Measurements from ENCODE around the gene MZT2B.
"Not testable (repeated sequence)": the region's sequence is repeated elsewhere in the genome, so short reads cannot be mapped to it uniquely, and the experiment has no call there.

The MZT2B gene

GRCh38 chr2:130169896-130170295 lies 12.2 kb upstream of the MZT2B start:
- no peak for DNase-seq (ENCODE audit: low read depth in 3 of 3, low spot score in 1 of 3)

DNA sequence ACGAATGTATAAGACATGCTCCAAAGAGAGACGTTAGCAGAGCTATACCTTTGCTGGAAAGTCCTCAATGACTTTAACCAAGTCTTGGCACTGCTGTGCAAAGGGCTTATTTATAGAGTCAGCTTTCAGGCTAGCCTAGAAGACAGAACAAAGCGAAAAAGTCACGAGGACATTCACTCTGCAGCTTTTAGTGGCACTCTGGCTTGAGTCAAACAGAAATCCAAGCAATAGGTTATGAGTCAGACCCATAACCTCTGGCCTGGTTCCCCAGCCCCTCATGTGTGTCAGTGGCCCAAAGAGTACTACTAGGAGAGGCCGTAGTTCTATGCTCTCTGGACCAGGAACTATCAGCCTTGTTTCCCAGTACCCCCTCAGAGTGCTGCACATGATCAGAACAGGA lies 7.2 kb upstream of the MZT2B start:
- DNase-seq (ENCODE audit: low read depth in 3 of 3, low spot score in 1 of 3) = not testable (repeated sequence)

GRCh38 chr2:130180404-130181324 lies 1.4 kb upstream of the MZT2B start:
- DNase-seq (ENCODE audit: low read depth in 3 of 3, low spot score in 1 of 3) = not testable (repeated sequence)

DNA sequence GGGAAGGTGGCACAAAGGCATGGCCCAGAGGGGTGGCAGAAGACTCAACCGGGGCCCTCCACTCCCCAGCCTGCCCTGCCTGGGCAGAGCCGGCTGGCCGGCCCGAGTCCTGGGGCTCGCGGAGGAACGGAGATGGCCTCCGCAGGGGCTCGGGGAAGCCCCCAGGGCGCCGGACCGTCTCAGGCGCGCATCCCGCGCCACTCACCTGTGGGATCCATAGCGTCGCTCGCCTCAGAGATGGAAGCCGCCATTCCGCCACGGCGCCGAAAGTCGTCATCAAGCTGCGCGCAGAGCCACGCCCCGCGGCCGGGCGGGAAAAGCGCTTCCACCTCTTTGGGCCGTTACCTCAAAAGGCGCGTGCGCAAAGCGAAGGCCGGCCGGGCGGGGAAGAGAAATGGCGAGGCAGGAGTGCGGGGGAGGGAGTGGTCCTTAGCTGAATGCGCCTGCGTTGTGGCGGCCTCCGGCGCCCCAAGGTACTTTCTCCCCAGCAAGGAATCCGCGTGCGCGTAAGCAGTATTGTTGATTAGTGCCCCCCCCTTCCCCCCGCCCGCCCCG lies 660 bp upstream of the MZT2B start, which contains the start of gene SMPD4:
Gene SMPD4 (minus strand): TSS at position 278 of the 555 bp plus-strand sequence. CDS start 5,010 bp downstream, outside the sequence.
- DNase-seq (ENCODE audit: low read depth in 3 of 3, low spot score in 1 of 3) = peak; percentile 94 to 97 (median 95)

- not testable (repeated sequence) for DNase-seq (ENCODE audit: low read depth in 3 of 3, low spot score in 1 of 3)
Measured at GRCh38 chr2:130182826-130183511, 907 bp downstream of the MZT2B start.

DNA sequence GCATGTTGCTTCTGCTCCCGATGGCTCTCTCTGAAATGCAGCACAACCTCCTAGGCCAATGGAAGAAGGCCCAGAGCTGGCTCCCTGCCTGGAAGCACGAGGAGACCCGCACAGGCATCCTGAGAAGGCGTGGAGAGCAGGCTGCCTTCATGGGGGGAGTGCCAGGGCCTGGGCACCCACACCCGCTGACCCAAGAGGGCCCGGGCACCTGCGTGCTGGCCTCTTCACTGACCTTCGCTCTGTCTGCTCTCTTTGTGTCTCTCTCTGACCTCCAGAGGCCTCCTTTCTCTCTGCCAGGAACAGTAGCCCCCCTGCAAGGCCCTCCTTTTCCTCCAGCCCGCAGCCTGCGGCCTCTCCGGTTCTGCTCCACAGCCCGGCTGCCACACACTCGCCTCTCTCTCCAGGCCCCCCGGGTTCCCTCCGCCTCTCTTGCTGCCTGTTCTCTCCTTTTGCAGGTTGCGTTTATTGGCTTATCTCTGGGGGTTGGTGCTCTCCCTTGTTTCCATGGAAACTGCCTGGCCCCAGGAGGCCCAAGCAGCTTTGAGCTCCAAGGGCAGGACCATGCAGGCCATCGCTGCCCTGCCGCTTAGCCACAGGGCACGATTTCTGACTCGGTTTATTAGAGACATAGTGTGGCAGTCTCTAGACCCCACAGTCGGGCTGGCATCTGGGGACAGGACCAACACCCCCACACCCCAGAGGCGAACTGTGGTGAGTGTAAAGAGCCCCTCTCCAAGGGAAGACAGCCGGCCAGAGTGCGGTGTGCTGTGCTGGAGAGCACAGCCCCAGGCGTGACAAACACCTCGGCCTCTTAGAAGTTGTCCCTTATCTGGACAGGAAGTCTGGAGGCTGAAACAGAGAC lies 1.7 kb downstream of the MZT2B start:
- no peak for DNase-seq (ENCODE audit: low read depth in 3 of 3, low spot score in 1 of 3)

DNA sequence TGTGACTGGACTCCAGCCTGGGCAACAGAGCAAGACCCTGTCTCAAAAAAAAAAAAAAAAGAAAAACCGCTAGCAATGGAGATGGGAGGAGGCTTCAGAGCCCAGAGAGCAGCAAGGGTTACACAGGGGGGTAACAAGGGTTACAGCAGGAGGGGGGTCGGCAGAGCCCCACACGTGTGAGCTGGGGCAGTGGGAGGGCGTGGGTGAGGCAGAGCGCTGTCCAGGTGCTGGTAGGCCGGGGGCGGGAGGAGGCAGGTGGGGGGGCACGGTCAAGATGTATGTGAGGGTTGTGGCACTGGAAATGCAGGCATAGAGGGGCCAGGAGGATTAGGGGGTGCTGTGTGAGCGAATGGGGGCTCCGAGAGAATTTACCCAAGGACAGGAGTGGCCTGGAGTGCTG lies 3.4 kb downstream of the MZT2B start:
- no peak for DNase-seq (ENCODE audit: low read depth in 3 of 3, low spot score in 1 of 3)

DNA sequence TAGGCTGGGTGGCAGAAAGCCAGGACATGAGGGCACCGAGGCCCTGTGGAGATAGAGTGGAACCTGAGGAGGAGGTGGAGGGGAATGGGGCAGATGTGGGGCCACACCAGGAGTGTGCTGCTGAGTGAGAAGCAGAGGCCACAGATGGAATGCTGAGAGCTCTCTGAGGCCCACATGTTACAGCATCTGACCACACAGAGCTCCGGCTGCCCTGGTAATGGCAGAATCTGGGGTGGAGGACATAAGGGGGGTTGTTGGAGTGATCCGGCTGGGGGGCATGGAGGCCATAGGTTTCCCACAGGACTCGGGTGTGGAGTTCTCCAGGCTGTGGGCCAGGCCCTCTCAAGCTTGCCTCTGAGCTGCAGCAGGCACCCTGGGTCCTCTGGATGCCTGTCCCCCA lies 3.8 kb downstream of the MZT2B start:
- no peak for DNase-seq (ENCODE audit: low read depth in 3 of 3, low spot score in 1 of 3)

DNA sequence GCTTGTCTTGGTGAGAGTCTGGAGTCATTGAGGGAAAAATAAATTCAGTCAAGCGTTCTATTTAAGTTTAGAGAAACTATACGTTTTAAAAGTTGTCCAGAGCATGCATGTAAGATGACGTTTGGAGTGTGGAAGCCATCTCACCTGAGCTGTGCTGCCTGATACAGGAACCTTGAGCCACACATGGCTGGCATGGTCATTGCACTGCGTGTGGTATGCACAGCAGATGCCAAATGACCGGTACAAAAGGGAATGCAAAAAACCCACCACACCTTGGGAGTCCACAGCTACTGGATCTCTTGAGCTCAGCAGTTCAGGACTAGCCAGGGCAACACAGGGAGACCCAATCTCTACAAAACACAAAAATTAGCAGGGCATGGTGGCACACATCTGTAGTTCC lies 4.3 kb downstream of the MZT2B start:
- DNase-seq (ENCODE audit: low read depth in 3 of 3, low spot score in 1 of 3) = no peak

DNA sequence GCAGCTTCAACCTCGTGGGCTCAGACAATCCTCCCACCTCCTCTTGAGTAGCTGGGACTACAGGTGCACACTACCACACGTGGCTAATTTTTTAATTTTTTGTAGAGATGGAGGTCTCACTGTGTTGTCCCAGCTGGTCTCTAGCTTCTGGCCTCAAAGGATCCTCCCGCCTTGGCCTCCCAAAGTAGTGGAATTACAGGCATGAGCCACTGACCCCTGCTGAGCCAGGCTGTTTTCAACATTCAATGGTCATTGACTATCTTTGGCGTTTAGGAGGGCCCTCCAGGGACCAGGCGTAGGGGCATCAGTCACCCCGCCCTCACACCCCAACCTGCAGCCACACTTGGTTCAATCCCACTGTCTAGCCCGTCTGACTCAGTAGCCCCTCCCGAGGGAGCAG lies 5.2 kb downstream of the MZT2B start:
- DNase-seq (ENCODE audit: low read depth in 3 of 3, low spot score in 1 of 3) = no peak

- DNase-seq (ENCODE audit: low read depth in 3 of 3, low spot score in 1 of 3) = not testable (repeated sequence)
Measured at GRCh38 chr2:130187859-130188792, 6.1 kb downstream of the MZT2B start.

GRCh38 chr2:130188958-130189357 lies 6.9 kb downstream of the MZT2B start:
- DNase-seq (ENCODE audit: low read depth in 3 of 3, low spot score in 1 of 3) = not testable (repeated sequence)

- DNase-seq (ENCODE audit: low read depth in 3 of 3, low spot score in 1 of 3) = no peak
Measured at GRCh38 chr2:130190237-130190636, 8.2 kb downstream of the MZT2B start.

- DNase-seq (ENCODE audit: low read depth in 3 of 3, low spot score in 1 of 3) = not testable (repeated sequence)
Measured at GRCh38 chr2:130191319-130191718, 9.3 kb downstream of the MZT2B start.

GRCh38 chr2:130192451-130192850 lies 10.4 kb downstream of the MZT2B start:
- not testable (repeated sequence) for DNase-seq (ENCODE audit: low read depth in 3 of 3, low spot score in 1 of 3)

DNA sequence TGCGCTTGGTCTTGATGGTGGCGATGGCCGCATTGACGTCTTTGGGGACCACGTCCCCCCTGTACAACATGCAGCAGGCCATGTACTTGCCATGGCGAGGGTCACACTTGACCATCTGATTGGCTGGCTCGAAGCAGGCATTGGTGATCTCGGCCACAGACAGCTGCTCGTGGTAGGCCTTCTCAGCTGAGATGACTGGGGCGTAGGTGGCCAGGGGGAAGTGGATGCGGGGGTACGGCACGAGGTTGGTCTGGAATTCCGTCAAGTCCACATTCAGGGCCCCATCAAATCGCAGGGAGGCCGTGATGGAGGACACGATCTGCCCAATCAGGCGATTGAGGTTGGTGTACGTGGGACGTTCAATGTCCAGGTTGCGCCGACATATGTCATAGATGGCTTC lies 11.8 kb downstream of the MZT2B start:
- not testable (repeated sequence) for DNase-seq (ENCODE audit: low read depth in 3 of 3, low spot score in 1 of 3)

DNA sequence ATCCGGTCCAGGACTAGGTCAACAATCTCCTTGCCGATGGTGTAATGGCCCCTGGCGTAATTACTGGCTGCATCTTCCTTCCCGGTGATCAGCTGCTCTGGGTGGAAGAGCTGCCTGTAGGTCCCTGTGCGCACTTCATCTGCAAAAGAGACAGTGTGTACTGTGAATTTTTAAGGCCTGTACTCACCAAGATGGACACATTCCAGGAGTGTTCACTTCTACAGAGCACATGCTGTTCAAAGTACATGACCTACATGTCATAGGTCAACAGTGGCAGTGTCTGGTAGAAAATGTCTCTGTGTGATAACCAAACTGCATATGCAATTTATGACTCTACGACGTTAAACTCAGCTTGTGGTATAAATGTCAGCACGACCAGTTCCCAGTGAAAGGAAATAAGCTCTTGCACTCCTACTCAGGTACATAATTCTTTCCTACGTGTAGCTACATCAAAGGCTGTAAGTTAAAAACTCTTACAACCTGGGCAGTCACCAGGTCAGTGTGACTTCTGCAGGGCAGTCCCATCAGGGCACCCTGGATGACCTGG lies 13.1 kb downstream of the MZT2B start:
- DNase-seq (ENCODE audit: low read depth in 3 of 3, low spot score in 1 of 3) = not testable (repeated sequence)

DNA sequence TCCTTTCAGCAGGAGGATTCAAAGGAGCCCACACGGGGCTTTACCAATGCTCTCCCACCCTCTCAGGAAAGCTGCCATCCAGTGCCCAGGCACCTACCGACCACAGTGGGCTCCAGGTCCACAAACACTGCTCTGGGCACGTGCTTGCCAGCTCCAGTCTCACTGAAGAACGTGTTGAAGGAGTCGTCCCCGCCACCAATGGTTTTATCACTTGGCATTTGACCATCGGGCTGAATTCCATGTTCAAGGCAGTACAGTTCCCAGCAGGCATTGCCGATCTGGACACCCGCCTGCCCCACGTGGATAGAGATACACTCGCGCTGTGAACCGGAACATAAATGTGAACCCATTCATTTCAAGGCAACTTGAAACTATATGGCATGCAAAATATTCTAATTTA lies 14.0 kb downstream of the MZT2B start:
- not testable (repeated sequence) for DNase-seq (ENCODE audit: low read depth in 3 of 3, low spot score in 1 of 3)

DNA sequence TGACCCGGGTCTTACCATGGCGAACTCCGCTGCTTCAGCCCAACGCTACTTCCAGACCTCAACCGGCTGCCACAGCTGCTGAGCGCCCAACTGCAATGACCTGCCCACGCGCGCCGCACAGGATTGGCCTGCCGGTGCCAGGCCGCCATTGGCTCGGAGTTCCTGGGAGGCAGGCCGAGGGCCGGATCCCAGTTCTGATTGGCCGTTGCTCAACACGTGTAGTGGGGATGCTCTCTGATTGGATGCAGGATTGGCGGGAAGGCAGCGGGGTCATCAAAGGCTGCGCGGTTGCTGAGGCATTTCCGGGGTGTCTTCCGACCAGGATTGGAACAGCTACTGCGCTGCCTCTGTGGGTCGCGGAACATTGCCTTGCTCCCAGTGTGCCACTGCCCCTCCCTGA lies 16.3 kb downstream of the MZT2B start, which contains the start of gene TUBA3E:
Gene TUBA3E (minus strand): TSS at position 97 of the 400 bp plus-strand sequence. CDS start 79 bp downstream, at position 18.
- no peak for DNase-seq (ENCODE audit: low read depth in 3 of 3, low spot score in 1 of 3)

Data from stimulated activated CD4-positive, alpha-beta T cell treated with anti-CD3 and anti-CD28 coated beads, TNF-alpha, amount 100 ng/mL, for 1 hour (primary cell).